Sigmoid colon (tissue), 7 donors: ENCODE results near the gene NXPH3. TPM values are rescaled to one million over a fixed set of nuclear protein-coding genes. Genes with fewer than 3 reads are reported as not detected.
A peak's percentile ranks its signal among the peaks of the same experiment; 100 is the strongest.

Experiments
- DNase-seq: peaks from one replicate; pipeline ENCODE4 v3.0.0-alpha.2; 2019
- H3K27ac ChIP-seq, 4 donors: fragments of 200-600 bp; sonication (generic); one replicate each; pipeline ENCODE4 v1.5.1; 2016 to 2019; ENCODE audit warnings: mild to moderate bottlenecking in 1 of 4
- H3K27me3 ChIP-seq, 3 donors: fragments of 200-600 bp; sonication (generic); one replicate each; pipeline ENCODE4 v1.5.1; 2019; ENCODE audit warnings: mild to moderate bottlenecking in 1 of 3
- H3K36me3 ChIP-seq, 4 donors: fragments of 200-600 bp; sonication (generic); one replicate each; pipeline ENCODE4 v1.5.1; 2016 to 2019
- H3K4me1 ChIP-seq, 4 donors: fragments of 200-600 bp; sonication (generic); one replicate each; pipeline ENCODE4 v1.5.1; 2017 to 2019
- H3K4me3 ChIP-seq, 4 donors: fragments of 200-600 bp; sonication (generic); one replicate each; pipeline ENCODE4 v1.5.1; 2017 to 2019; ENCODE audit warnings: mild to moderate bottlenecking in 2 of 4, moderate library complexity in 1 of 4
- H3K9me3 ChIP-seq, 4 donors: fragments of 200-600 bp in 3 of 4; sonication (generic) in 3 of 4; one replicate each; pipeline versions ENCODE4 v1.5.1 to v1.6.1; 2013 to 2019
- EP300 ChIP-seq, 4 donors: sonication (generic); formaldehyde crosslinking; IDR thresholded peaks; one replicate each; pipeline ENCODE4 v1.6.1; 2017; ENCODE audit warnings: antibody characterized with exemption in 4 of 4
- POLR2A ChIP-seq, 2 donors: fragments of 450-650 bp; IDR thresholded peaks; one replicate each; pipeline ENCODE4 v1.6.1; 2016; ENCODE audit warnings: antibody characterized with exemption in 2 of 2, mild to moderate bottlenecking in 2 of 2, moderate library complexity in 2 of 2
- POLR2AphosphoS5 ChIP-seq, 4 donors: sonication (generic); formaldehyde crosslinking; IDR thresholded peaks; one replicate each; pipeline ENCODE4 v1.6.1; 2017; ENCODE audit warnings: antibody characterized with exemption in 4 of 4
- WGBS, 2 donors: extraction: QIAGEN DNeasy Blood & Tissue Kit; methylation state at CpG; one replicate each; pipeline ENCODE4 v1.1.7; 2013; 5-methylcytosine and 5-hydroxymethylcytosine counted together
- intact Hi-C: fragments of 100-400 bp; cut with DNase I; formaldehyde crosslinking; loops from one replicate; pipeline ENCODE4 v1.15.1; 2023
- polyA plus RNA-seq, 3 donors: library from polyadenylated mRNA; stranded (reverse); fragments of 200-250 nt; gene quantifications; one replicate each; pipeline ENCODE4 v1.2.3, GENCODE V29; 2013
- total RNA-seq, 4 donors: library from RNA; depleted of rRNA; stranded (reverse); fragments of >200 nt; gene quantifications; one replicate each; pipeline ENCODE4 v1.1.0, GENCODE V29; 2016
- TF ChIP-seq, protein P1 (sequence below), 4 experiments: fragments of 450-650 bp in 3 of 4; fragments of 200-600 bp in 1 of 4; IDR thresholded peaks; one replicate each; pipeline ENCODE4 v1.5.1; 2016 to 2019; ENCODE audit warnings: antibody characterized with exemption in 4 of 4, mild to moderate bottlenecking in 3 of 4, moderate library complexity in 2 of 4
- donor health status: healthy with polysubstance abuse.
- donor health status: Bipolar disorder and iron deficiency.
- donor health status: healthy.

The NXPH3 gene
- total RNA-seq, result 10 to 100 TPM; 20.2 to 32.6 (median 21.9) TPM
- polyA plus RNA-seq, result 1 to 10 TPM in 2 of 3 donors, under 1 TPM in 1; 0.23 to 2.4 (median 2.1) TPM

DNA sequence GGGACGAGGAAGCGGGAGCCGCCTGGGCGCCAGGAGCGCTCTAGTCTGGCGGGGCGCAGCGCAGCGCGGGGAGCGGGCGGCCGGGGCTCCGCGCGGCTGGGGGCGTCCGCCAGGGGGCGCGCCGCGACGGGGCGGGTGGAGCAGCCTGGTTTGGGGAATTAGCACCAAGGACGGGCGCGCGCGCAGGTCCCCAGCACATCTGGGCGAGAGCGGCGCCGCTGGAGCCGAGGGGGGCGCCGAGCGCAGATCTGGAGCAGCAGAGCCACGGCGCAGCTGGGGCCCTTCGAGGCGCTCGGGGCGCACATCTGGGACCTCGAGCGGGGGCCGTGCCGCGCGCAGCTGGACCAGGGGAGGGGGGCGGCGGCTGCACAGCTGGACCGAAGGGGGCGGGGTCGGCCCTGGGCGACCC is at the start of gene NXPH3:
TSS of gene NXPH3 (plus strand) at position 193 of the 409 bp plus-strand sequence. CDS start 349 bp downstream, outside the sequence.
- H3K4me1 ChIP-seq, result peaks cover 0 to 53% (median 49%) of the 10 kb centered on the region in 4 donors
- peak within 1 kb of the TSS; percentile 85 to 96 (median 90) for H3K27ac ChIP-seq
- peaks cover 0 to 8% (median 0%) of the 10 kb centered on the region in 4 donors for H3K36me3 ChIP-seq
- intact Hi-C loops, result loop anchor here (5.0 kb wide), 2 partner anchors 37 to 102 kb away; partner anchors contain the start of gene SPOP
- H3K4me3 ChIP-seq, result peak within 1 kb of the TSS; percentile 81 to 85 (median 84)
- TF ChIP-seq POLR2A (IDR thresholded peaks at IDR 0.05) (no peak), EP300 (IDR thresholded peaks at IDR 0.05) (no peak), POLR2AphosphoS5 (IDR thresholded peaks at IDR 0.05) (no peak)
- TF ChIP-seq, protein P1, sequence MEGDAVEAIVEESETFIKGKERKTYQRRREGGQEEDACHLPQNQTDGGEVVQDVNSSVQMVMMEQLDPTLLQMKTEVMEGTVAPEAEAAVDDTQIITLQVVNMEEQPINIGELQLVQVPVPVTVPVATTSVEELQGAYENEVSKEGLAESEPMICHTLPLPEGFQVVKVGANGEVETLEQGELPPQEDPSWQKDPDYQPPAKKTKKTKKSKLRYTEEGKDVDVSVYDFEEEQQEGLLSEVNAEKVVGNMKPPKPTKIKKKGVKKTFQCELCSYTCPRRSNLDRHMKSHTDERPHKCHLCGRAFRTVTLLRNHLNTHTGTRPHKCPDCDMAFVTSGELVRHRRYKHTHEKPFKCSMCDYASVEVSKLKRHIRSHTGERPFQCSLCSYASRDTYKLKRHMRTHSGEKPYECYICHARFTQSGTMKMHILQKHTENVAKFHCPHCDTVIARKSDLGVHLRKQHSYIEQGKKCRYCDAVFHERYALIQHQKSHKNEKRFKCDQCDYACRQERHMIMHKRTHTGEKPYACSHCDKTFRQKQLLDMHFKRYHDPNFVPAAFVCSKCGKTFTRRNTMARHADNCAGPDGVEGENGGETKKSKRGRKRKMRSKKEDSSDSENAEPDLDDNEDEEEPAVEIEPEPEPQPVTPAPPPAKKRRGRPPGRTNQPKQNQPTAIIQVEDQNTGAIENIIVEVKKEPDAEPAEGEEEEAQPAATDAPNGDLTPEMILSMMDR (IDR thresholded peaks at IDR 0.05), result peak in 1 of 4 experiments; percentile 62
- peak; percentile 89 for DNase-seq
- 1% methylated on average over 55 of the region's 55 CpGs for WGBS, 2 donors
- H3K27me3 ChIP-seq, result no peaks in the 10 kb centered on the region
- no peaks in the 10 kb centered on the region for H3K9me3 ChIP-seq

DNA sequence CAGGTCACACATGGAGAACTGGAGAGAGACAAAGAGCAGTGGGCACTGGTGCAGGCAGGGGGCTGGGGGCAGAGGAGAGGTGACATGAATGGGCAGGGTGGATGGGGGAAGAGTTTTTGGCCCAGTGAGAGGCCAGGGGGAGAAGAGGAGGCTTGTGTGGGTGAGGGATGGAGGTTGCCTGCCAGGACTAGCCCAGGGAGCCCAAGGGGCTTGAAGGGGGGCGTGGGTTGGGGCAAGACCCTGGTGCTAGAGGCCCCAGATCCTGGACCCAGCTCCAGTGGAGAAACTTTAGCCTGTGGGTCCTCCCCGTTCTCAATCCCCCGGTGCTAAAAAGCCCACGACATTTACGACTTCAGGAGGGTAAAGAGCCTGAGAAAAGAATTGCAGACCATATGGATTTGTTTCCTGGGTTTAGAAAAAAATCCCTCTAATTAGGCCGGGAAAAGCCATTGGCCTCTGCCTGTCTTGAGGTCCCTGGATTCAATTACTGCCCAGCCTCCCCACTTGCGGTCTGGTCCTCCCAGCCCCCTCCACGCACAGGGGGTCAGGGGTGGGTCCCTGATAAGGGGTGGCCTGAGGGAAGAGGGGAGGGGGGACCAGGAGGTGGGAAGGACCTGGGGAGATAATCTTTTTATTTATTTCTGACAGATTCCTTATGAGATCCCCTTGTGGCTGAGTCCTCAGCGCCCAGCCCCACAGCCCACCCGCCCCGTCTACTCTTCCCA is 47.6 kb upstream of the NXPH3 start:
- Histone ChIP-seq H3K27me3 (no peaks in the 10 kb centered on the region), H3K27ac (no peak overlapping the region), H3K36me3 (no peaks in the 10 kb centered on the region), H3K4me3 (no peak overlapping the region), H3K4me1 (no peaks in the 10 kb centered on the region), H3K9me3 (no peaks in the 10 kb centered on the region)
- DNase-seq, result no peak
- 60 to 80% methylated on average over 11 of the region's 11 CpGs for WGBS, 2 donors
- TF ChIP-seq POLR2A (IDR thresholded peaks at IDR 0.05), result no peak
- no peak for TF ChIP-seq EP300 (IDR thresholded peaks at IDR 0.05)
- TF ChIP-seq POLR2AphosphoS5 (IDR thresholded peaks at IDR 0.05), result no peak
- TF ChIP-seq, protein P1 (IDR thresholded peaks at IDR 0.05), result no peak
- intact Hi-C loops, result no loop called here

DNA sequence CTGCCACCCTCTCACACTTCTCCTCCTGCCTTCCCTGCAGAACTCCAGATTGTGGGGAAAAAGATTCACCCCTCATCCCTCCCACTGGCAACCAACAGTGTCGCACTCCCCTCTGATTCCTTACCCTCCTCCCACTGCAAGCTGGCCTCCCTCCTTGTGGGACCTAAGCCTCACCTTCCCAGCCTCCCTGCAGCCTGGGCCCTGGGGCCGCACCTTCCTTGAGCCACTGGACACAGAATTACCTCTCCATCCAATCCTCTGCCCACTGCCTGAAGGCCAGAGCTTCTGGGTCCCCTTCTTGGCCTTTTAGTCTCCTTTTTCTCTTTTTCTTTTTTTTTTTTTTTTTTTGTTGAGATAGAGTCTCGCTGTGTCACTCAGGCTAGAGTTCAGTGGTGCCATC is 46.7 kb upstream of the NXPH3 start:
- H3K4me3 ChIP-seq, result no peak overlapping the region
- no peak overlapping the region for H3K27ac ChIP-seq
- peaks cover 0 to 5% (median 0%) of the 10 kb centered on the region in 3 donors for H3K27me3 ChIP-seq
- 88 to 90% methylated on average over 3 of the region's 3 CpGs for WGBS, 2 donors
- no peak for DNase-seq
- no peaks in the 10 kb centered on the region for H3K36me3 ChIP-seq
- intact Hi-C loops, result no loop called here
- no peaks in the 10 kb centered on the region for H3K9me3 ChIP-seq
- no peak for TF ChIP-seq POLR2AphosphoS5 (IDR thresholded peaks at IDR 0.05)
- no peak for TF ChIP-seq EP300 (IDR thresholded peaks at IDR 0.05)
- TF ChIP-seq POLR2A (IDR thresholded peaks at IDR 0.05), result no peak
- TF ChIP-seq, protein P1 (IDR thresholded peaks at IDR 0.05), result no peak
- no peaks in the 10 kb centered on the region for H3K4me1 ChIP-seq

DNA sequence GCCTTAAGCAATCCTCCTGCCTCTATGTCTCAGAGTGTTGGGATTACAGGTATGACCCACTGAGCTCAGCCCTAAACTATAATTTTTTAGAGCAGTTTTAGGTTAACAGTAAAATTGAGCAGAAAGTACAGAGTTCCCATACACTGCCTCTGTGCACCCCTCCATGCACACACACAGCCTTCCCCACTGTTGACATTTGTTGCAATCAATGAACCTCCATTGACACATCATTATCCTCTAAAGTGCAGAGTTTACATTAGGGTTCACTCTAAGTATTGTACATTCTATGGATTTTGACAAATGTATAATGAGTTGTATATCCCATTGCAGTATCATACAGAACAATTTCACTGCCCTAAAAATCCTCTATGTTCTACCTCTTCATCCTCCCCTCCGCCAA is 45.6 kb upstream of the NXPH3 start:
- TF ChIP-seq, protein P1 (IDR thresholded peaks at IDR 0.05), result no peak
- no peak for TF ChIP-seq POLR2AphosphoS5 (IDR thresholded peaks at IDR 0.05)
- TF ChIP-seq POLR2A (IDR thresholded peaks at IDR 0.05), result no peak
- no peak for TF ChIP-seq EP300 (IDR thresholded peaks at IDR 0.05)
- H3K4me3 ChIP-seq, result no peak overlapping the region
- no peaks in the 10 kb centered on the region for H3K9me3 ChIP-seq
- H3K27ac ChIP-seq, result no peak overlapping the region
- H3K27me3 ChIP-seq, result peaks cover 0 to 7% (median 0%) of the 10 kb centered on the region in 3 donors
- H3K36me3 ChIP-seq, result no peaks in the 10 kb centered on the region
- no peaks in the 10 kb centered on the region for H3K4me1 ChIP-seq
- intact Hi-C loops, result no loop called here
- DNase-seq, result no peak
- 95 to 98% methylated on average over 1 of the region's 1 CpG for WGBS, 2 donors
